Type B pancreatic cell (in vitro differentiated cells): Measurements from ENCODE around the gene SDCBP2. TPM values are rescaled to one million over a fixed set of nuclear protein-coding genes. Genes with fewer than 3 reads are reported as not detected.

Source experiments
- DNase-seq: peaks from one replicate; pipeline ENCODE4 v3.0.0; 2021; ENCODE audit warnings: mixed read lengths; ENCODE audit not compliant: unreplicated experiment; ENCODE audit errors: extremely low spot score
- H3K27ac Mint-ChIP-seq: 2 replicates; pipeline ENCODE4 v1.8.0; 2021; ENCODE audit warnings: mild to moderate bottlenecking, mixed read lengths
- H3K27me3 Mint-ChIP-seq: 2 replicates; pipeline ENCODE4 v1.8.0; 2021; ENCODE audit warnings: mixed read lengths
- H3K36me3 Mint-ChIP-seq: 2 replicates; pipeline ENCODE4 v1.8.0; 2021; ENCODE audit warnings: mixed read lengths
- H3K4me1 Mint-ChIP-seq: one replicate; pipeline ENCODE4 v1.8.0; 2021; ENCODE audit warnings: mixed read lengths; ENCODE audit not compliant: unreplicated experiment
- H3K4me3 Mint-ChIP-seq: 2 replicates; pipeline ENCODE4 v1.8.0; 2021; ENCODE audit warnings: mild to moderate bottlenecking, mixed read lengths
- H3K9me3 Mint-ChIP-seq: 2 replicates; pipeline ENCODE4 v1.8.0; 2021; ENCODE audit warnings: mixed read lengths
- total RNA-seq: library from RNA; stranded (reverse); gene quantifications from 2 replicates; pipeline ENCODE4 v1.2.1, GENCODE V29; 2021; ENCODE audit warnings: low replicate concordance
- TF ChIP-seq, protein P1 (sequence below): fragments of 200-600 bp; sonication (generic); conservative IDR thresholded peaks from 2 replicates; pipeline ENCODE4 v1.5.0; 2021; ENCODE audit warnings: antibody characterized with exemption, mild to moderate bottlenecking

SDCBP2 gene
- total RNA-seq, 1 donor from 2014 or later, result 4.9 TPM

DNA sequence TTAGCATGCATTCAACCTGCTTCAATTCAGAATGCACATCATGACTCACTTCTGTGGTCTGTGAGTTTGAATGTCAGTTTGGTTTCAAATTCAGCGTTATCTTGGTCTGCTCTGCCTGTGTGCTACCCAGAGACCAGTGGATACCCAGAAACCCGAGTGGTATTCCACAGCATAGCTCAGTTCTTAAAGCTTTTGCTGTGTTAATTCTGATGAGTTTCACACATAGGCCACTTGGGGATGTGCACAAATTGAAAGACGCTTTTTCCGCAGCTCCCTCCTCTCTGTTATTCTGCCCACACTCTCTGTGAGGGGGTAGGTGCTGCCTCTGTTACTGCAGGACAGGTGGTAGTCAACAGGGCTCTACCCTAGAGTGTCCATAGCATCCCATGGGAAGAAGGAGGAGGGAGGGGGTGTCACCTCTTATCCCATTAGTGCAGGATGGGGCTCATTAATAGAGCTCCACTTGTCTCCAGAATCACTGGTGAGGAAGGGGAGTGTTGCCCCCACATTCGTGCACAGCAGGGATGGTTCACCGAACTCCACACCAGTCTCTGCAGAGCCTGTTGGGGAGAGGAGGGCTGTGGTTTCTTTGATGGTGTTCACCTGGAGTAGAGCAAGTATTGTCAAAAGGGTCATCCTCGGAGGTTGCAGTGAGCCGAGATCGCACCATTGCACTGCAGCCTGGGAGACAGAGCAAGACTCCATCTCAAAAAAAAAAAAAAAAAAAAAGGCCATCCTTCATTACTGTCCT, 29.2 kb upstream of the SDCBP2 start:
- Mint-ChIP-seq H3K4me1 (no peaks in the 10 kb centered on the region), H3K27ac (no peak overlapping the region), H3K36me3 (peaks cover 46% of the 10 kb centered on the region), H3K4me3 (no peak overlapping the region), H3K9me3 (no peaks in the 10 kb centered on the region), H3K27me3 (no peaks in the 10 kb centered on the region)
- TF ChIP-seq, protein P1, sequence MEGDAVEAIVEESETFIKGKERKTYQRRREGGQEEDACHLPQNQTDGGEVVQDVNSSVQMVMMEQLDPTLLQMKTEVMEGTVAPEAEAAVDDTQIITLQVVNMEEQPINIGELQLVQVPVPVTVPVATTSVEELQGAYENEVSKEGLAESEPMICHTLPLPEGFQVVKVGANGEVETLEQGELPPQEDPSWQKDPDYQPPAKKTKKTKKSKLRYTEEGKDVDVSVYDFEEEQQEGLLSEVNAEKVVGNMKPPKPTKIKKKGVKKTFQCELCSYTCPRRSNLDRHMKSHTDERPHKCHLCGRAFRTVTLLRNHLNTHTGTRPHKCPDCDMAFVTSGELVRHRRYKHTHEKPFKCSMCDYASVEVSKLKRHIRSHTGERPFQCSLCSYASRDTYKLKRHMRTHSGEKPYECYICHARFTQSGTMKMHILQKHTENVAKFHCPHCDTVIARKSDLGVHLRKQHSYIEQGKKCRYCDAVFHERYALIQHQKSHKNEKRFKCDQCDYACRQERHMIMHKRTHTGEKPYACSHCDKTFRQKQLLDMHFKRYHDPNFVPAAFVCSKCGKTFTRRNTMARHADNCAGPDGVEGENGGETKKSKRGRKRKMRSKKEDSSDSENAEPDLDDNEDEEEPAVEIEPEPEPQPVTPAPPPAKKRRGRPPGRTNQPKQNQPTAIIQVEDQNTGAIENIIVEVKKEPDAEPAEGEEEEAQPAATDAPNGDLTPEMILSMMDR, result no peak
- DNase-seq, result no peak

DNA sequence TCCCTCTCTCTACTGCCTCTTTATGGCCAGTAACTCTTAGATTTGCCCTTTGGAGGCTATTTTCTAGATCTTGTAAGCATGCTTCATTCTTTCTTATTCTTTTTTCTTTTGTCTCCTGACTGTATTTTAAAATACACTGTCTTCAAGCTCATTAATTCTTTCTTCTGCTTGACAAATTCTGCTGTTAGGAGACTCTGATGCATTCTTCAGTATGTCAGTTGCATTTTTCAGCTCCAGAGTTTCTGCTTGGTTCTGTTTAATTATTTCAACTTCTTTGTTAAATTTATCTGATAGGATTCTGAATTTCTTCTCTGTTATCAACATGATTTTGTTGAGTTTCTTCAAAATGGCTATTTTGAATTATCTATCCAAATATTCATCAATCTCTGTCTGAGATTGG, 25.0 kb upstream of the SDCBP2 start:
- TF ChIP-seq, protein P1, result no peak
- DNase-seq, result no peak
- no peak overlapping the region for H3K27ac Mint-ChIP-seq
- H3K36me3 Mint-ChIP-seq, result peaks cover 54% of the 10 kb centered on the region
- no peak overlapping the region for H3K4me3 Mint-ChIP-seq
- peaks cover 4% of the 10 kb centered on the region for H3K9me3 Mint-ChIP-seq
- H3K27me3 Mint-ChIP-seq, result no peaks in the 10 kb centered on the region
- no peaks in the 10 kb centered on the region for H3K4me1 Mint-ChIP-seq

- Mint-ChIP-seq H3K9me3 (peaks cover 12% of the 10 kb centered on the region), H3K27me3 (no peaks in the 10 kb centered on the region), H3K4me3 (no peak overlapping the region), H3K36me3 (peaks cover 14% of the 10 kb centered on the region), H3K27ac (no peak overlapping the region), H3K4me1 (no peaks in the 10 kb centered on the region)
- no peak for DNase-seq
- TF ChIP-seq, protein P1, result no peak
Observed at GRCh38 chr20:1346315-1346969, 17.5 kb upstream of the SDCBP2 start.

GRCh38 chr20:1345756-1346093, 16.8 kb upstream of the SDCBP2 start:
- Mint-ChIP-seq H3K27me3 (no peaks in the 10 kb centered on the region), H3K9me3 (peaks cover 11% of the 10 kb centered on the region), H3K27ac (no peak overlapping the region), H3K4me3 (no peak overlapping the region), H3K4me1 (no peaks in the 10 kb centered on the region), H3K36me3 (peaks cover 9% of the 10 kb centered on the region)
- DNase-seq, result no peak
- TF ChIP-seq, protein P1, result no peak

DNA sequence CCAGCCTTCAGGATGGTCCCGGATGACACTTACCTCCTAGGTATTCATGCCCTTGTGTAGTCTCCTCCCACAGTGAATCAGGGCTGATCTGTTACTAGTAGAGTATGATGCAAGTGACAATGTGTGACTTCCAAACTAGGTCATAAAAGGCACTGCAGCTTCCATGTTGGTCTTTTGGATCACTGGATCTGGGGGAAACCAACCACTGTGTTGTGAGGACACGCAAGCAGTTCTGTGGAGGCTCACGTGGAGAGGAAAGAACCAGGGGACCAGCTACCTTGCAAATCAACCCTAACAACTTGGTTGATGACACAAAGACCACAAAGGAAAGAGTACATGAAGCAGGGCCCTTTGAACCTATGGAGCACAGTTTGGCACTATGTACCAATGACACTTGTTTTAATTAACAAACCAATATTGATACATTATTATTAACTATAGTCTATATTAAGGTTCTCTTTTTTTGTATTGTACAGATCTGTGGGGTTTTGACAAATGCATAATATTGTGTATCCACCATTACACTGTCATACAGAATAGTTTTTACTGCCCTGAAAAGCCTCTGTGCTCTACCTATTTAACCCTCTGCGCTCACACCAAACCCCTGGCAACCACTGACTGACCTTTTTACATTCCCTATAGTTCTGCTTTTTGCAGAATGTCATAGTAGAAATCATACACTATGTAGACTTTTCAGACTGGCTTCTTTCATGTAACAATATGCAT, 16.3 kb upstream of the SDCBP2 start:
- no peaks in the 10 kb centered on the region for H3K27me3 Mint-ChIP-seq
- H3K27ac Mint-ChIP-seq, result no peak overlapping the region
- peaks cover 7% of the 10 kb centered on the region for H3K9me3 Mint-ChIP-seq
- TF ChIP-seq, protein P1, result no peak
- no peaks in the 10 kb centered on the region for H3K4me1 Mint-ChIP-seq
- H3K36me3 Mint-ChIP-seq, result peaks cover 4% of the 10 kb centered on the region
- no peak overlapping the region for H3K4me3 Mint-ChIP-seq
- DNase-seq, result no peak
